K562 (cell line): ENCODE measurements around the gene ZNF598. TPM values are rescaled to one million over a fixed set of nuclear protein-coding genes. Genes with fewer than 3 reads are reported as not detected.

Experiments used
- ARID2 ChIP-seq: fragments of 450-650 bp; IDR thresholded peaks from 2 replicates; pipeline ENCODE4 v1.6.1; 2017; ENCODE audit warnings: antibody characterized with exemption, mild to moderate bottlenecking
- C11orf30 ChIP-seq: fragments of 450-650 bp; IDR thresholded peaks from 2 replicates; pipeline ENCODE4 v1.6.1; 2016; ENCODE audit warnings: low read depth, mild to moderate bottlenecking
- CAMTA2 ChIP-seq: fragments of 250-450 bp; sonication (Bioruptor Pico); conservative IDR thresholded peaks from 2 replicates; pipeline ENCODE4 v1.5.1; 2022
- E2F3 ChIP-seq: fragments of 250-450 bp; sonication (Bioruptor Pico); IDR thresholded peaks from 2 replicates; pipeline ENCODE4 v1.4.0; 2020; ENCODE audit warnings: mild to moderate bottlenecking
- FOXM1 ChIP-seq, 2 experiments: fragments of 450-650 bp in 1 of 2; sonication (generic) in 1 of 2; formaldehyde crosslinking in 1 of 2; IDR thresholded peaks; 2 replicates each; pipeline versions ENCODE4 v1.6.1 to v1.9.0; 2017 to 2022; ENCODE audit warnings: low read depth in 2 of 2, mild to moderate bottlenecking in 2 of 2, missing genetic modification reagents in 1 of 2, moderate library complexity in 1 of 2
- HOMEZ ChIP-seq: fragments of 250-450 bp; sonication (Bioruptor Pico); IDR thresholded peaks from 2 replicates; pipeline ENCODE4 v1.4.0; 2020; ENCODE audit warnings: mild to moderate bottlenecking, moderate library complexity
- ILK ChIP-seq: fragments of 450-650 bp; IDR thresholded peaks from 2 replicates; pipeline ENCODE4 v1.6.1; 2016; ENCODE audit warnings: missing genetic modification characterization, low read depth, mild to moderate bottlenecking, missing compliant biosample characterization, moderate library complexity, borderline replicate concordance
- MEF2D ChIP-seq: conservative IDR thresholded peaks from 2 replicates; pipeline ENCODE4 v1.6.1; 2016; ENCODE audit warnings: low read depth, missing genetic modification characterization, missing compliant biosample characterization
- NCOA4 ChIP-seq: fragments of 450-650 bp; IDR thresholded peaks from 2 replicates; pipeline ENCODE4 v1.6.1; 2018; ENCODE audit warnings: mild to moderate bottlenecking; ENCODE audit not compliant: partially characterized antibody
- RBM39 ChIP-seq: fragments of 200-400 bp; formaldehyde crosslinking; optimal IDR thresholded peaks from 2 replicates; pipeline ENCODE3; 2018; ENCODE audit warnings: low read depth, low read length
- RCOR1 ChIP-seq, 2 experiments: IDR thresholded peaks; 2 replicates each; pipeline ENCODE4 v1.6.1; 2012; ENCODE audit warnings: low read depth in 2 of 2, low read length in 2 of 2, borderline replicate concordance in 1 of 2, improper control_type of control experiment in 1 of 2
- SMAD3 ChIP-seq: fragments of 450-650 bp; formaldehyde crosslinking; conservative IDR thresholded peaks from 2 replicates; pipeline ENCODE4 v1.4.0; 2020; ENCODE audit warnings: mild to moderate bottlenecking
- SMARCB1 ChIP-seq: IDR thresholded peaks from 2 replicates; pipeline ENCODE4 v1.6.1; 2011; ENCODE audit warnings: improper control_type of control experiment, low read depth; ENCODE audit not compliant: insufficient read length
- SRSF9 ChIP-seq: fragments of 200-400 bp; formaldehyde crosslinking; IDR thresholded peaks from 2 replicates; pipeline ENCODE4 v1.6.1; 2017; ENCODE audit warnings: low read depth, low read length, borderline replicate concordance
- XRCC5 ChIP-seq: fragments of 200-400 bp; formaldehyde crosslinking; IDR thresholded peaks from 2 replicates; pipeline ENCODE4 v1.6.1; 2017; ENCODE audit warnings: low read depth, mild to moderate bottlenecking, low read length
- ZNF174 ChIP-seq: fragments of 250-450 bp; sonication (Bioruptor Pico); IDR thresholded peaks from 2 replicates; pipeline ENCODE4 v1.4.0; 2020; ENCODE audit warnings: mild to moderate bottlenecking
- ZNF263 ChIP-seq: sonication (generic); formaldehyde crosslinking; IDR thresholded peaks from 2 replicates; pipeline ENCODE4 v1.8.0; 2022; ENCODE audit warnings: mild to moderate bottlenecking, missing genetic modification reagents, borderline replicate concordance
- ZNF445 ChIP-seq: fragments of 250-450 bp; sonication (Bioruptor Pico); IDR thresholded peaks from 2 replicates; pipeline ENCODE4 v1.4.0; 2020; ENCODE audit warnings: low read depth, mild to moderate bottlenecking, moderate library complexity
- polyA plus RNA-seq, 8 experiments: library from polyadenylated mRNA; depleted of rRNA in 4 of 8; stranded (reverse) in 5 of 8; unstranded in 3 of 8; fragments of >200 nt; fragmentation: Nextera tagmentation in 2 of 8; fragmentation: Illumina TruSeq in 1 of 8; extraction: Ambion mirVana in 2 of 8; extraction: Trizol in 1 of 8; gene quantifications; 2 replicates each; pipeline versions ENCODE4 v1.2.1 to v1.2.3, GENCODE V29; 2011 to 2014; ENCODE audit warnings: inconsistent platforms in 1 of 8, missing spikeins in 1 of 8
- total RNA-seq, 7 experiments: library from RNA; depleted of rRNA in 6 of 7; stranded (reverse); fragments of >200 nt in 6 of 7; fragmentation: Illumina TruSeq in 2 of 7; extraction: Trizol in 2 of 7; gene quantifications; 2 replicates each; pipeline versions ENCODE4 v1.2.1 to v1.2.3, GENCODE V29; 2011 to 2021; ENCODE audit warnings: low replicate concordance in 1 of 7
- TF ChIP-seq, protein P1 (sequence below): fragments of 450-650 bp; formaldehyde crosslinking; IDR thresholded peaks from 2 replicates; pipeline ENCODE4 v1.4.0; 2020; ENCODE audit warnings: mild to moderate bottlenecking, moderate library complexity
- TF ChIP-seq, protein P2 (sequence below): fragments of 450-650 bp; IDR thresholded peaks from one replicate; pipeline ENCODE4 v1.6.1; 2018; ENCODE audit warnings: mild to moderate bottlenecking, moderate library complexity; ENCODE audit not compliant: partially characterized antibody
- TF ChIP-seq, protein P3 (sequence below): fragments of 450-650 bp; formaldehyde crosslinking; IDR thresholded peaks from 2 replicates; pipeline ENCODE4 v1.4.0; 2022; ENCODE audit warnings: missing genetic modification characterization

The ZNF598 gene
- total and polyA plus RNA-seq, 9 of the 15 experiments (the other 6 are each of a cell fraction or from before 2014, with no cell fraction given) = 0.11 to 115 (median 29.6) TPM

DNA sequence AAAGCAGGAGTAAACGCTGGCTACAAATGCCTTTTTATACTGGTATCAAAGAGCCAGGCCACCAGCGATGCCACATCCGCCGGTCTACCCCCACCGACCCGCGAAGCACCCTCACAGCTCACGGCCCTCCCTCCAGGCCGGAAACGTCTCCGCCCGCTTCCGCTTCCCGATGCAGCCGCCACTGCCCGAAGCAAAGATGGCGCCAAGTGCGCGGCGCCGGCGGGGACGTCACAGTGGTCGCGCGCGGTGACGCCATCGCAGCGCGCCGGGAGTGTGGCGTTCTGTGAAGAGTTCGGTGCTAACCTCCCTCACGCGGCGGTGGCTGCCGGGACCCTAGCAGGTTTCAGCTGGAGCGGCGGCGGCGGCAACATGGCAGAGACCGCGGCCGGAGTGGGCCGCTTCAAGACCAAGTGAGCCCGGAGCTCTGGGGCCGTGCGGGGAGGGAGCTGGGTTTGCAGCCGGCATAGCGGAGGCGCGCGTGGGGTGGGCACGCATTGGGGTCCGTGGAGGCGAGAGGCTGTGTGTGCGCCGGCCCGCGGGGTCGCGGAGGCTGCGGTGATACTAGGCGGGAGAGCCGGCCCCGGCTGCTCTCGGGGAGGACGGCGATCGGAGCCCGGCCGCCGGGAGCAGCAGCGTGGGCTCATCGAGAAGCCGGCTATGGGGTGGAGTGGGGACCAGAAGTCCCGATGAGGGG, 37.7 kb downstream of the ZNF598 start, which contains the start of gene TBL3 (continued):
- TF ChIP-seq, protein P1, sequence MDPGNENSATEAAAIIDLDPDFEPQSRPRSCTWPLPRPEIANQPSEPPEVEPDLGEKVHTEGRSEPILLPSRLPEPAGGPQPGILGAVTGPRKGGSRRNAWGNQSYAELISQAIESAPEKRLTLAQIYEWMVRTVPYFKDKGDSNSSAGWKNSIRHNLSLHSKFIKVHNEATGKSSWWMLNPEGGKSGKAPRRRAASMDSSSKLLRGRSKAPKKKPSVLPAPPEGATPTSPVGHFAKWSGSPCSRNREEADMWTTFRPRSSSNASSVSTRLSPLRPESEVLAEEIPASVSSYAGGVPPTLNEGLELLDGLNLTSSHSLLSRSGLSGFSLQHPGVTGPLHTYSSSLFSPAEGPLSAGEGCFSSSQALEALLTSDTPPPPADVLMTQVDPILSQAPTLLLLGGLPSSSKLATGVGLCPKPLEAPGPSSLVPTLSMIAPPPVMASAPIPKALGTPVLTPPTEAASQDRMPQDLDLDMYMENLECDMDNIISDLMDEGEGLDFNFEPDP (CRISPR knock-in tag) = no peak
- TF ChIP-seq, protein P2, sequence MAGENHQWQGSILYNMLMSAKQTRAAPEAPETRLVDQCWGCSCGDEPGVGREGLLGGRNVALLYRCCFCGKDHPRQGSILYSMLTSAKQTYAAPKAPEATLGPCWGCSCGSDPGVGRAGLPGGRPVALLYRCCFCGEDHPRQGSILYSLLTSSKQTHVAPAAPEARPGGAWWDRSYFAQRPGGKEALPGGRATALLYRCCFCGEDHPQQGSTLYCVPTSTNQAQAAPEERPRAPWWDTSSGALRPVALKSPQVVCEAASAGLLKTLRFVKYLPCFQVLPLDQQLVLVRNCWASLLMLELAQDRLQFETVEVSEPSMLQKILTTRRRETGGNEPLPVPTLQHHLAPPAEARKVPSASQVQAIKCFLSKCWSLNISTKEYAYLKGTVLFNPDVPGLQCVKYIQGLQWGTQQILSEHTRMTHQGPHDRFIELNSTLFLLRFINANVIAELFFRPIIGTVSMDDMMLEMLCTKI = no peak
- TF ChIP-seq XRCC5 (no peak; the same call in 1 of the 2 replicates), ILK (tag) (no peak), ARID2 (no peak), CAMTA2 (CRISPR knock-in tag) (no peak), ZNF174 (no peak), RBM39 (no peak), NCOA4 (no peak), E2F3 (CRISPR knock-in tag) (0 out of 2 replicates have a peak, but pooled peaks have one; percentile 48), HOMEZ (CRISPR knock-in tag) (no peak), SRSF9 (no peak), C11orf30 (peak; percentile 100), RCOR1 (IDR thresholded peaks at IDR 0.05; ENCODE audit: borderline replicate concordance in 1 of 2, low read depth in 2 of 2, low read length in 2 of 2) (peak in 1 of 2 experiments; percentile 42; a peak in 2 of 4 replicates), ZNF445 (no peak), SMARCB1 (no peak), MEF2D (tag) (no peak), FOXM1 (IDR thresholded peaks at IDR 0.05; ENCODE audit: low read depth) (no peak), FOXM1 (CRISPR knock-in tag; IDR thresholded peaks at IDR 0.05; ENCODE audit: low read depth) (0 out of 2 replicates have a peak, but pooled peaks have one; percentile 91), ZNF263 (CRISPR knock-in tag) (peak; percentile 75), SMAD3 (CRISPR knock-in tag) (peak; percentile 69; the same call in 1 of the 2 replicates)
- TF ChIP-seq, protein P3, sequence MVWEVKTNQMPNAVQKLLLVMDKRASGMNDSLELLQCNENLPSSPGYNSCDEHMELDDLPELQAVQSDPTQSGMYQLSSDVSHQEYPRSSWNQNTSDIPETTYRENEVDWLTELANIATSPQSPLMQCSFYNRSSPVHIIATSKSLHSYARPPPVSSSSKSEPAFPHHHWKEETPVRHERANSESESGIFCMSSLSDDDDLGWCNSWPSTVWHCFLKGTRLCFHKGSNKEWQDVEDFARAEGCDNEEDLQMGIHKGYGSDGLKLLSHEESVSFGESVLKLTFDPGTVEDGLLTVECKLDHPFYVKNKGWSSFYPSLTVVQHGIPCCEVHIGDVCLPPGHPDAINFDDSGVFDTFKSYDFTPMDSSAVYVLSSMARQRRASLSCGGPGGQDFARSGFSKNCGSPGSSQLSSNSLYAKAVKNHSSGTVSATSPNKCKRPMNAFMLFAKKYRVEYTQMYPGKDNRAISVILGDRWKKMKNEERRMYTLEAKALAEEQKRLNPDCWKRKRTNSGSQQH (CRISPR knock-in tag) = peak; percentile 72; the same call in 1 of the 2 replicates
